HG03565 (cell line): ENCODE results near the gene CYP11A1.

Experiments
- ATAC-seq: cut with Tn5 transposase; IDR thresholded peaks from one replicate; pipeline ENCODE4 v1.9.1; 2021; ENCODE audit warnings: mild to moderate bottlenecking, moderate library complexity; ENCODE audit not compliant: unreplicated experiment

CYP11A1 gene

GRCh38 chr15:74305687-74306086 lies 61.8 kb downstream of the CYP11A1 start:
- no peak for ATAC-seq

DNA sequence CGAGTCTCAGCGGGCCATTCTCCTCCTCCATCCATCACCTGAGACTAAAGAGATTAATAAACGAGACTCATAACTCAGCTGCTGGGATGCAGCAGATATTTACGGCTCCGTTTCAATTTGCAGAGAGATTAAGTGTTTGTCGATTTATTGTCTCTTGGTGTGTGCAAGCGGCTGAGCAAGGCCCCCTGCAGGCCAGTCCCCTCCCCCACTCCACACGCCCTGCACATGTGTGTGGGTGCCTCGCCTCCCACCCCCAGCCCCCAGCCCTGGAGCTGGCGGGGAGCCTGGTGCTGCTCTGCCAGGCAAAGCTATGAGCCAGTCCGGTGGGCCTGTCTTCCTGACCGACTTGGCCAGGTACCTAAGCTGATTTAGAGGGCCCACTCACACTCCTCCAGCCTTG lies 63.0 kb downstream of the CYP11A1 start:
- no peak for ATAC-seq

- no peak for ATAC-seq
These were observed 63.6 kb downstream of the CYP11A1 start for GRCh38 chr15:74303741-74304309.

DNA sequence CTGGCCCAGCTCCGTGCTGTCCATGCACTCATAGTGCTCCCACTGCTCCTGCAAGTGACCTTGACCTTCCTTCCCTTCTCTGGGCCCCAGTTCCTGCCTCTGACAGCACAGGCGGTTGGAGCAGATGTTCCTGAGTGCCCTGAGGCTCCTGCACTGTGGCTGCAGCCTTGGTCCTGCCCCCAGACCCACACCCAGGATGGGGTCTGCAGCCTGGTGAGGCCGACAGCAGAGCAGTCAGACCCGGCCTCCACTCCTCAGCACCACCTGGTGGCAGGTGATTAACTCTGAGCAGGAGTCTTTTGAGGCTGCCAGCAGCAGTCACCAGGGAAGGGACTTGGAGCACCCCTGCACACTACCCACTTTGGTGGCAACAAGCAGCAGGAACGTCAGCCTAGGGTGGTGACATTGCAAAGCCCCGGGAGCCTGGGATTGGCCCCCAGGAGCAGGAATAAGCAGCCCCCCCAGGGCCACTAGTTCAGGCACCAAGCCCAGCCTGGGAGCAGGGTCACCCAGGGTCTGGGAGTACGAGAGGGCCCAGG lies 64.6 kb downstream of the CYP11A1 start:
- ATAC-seq: no peak

GRCh38 chr15:74301583-74302361 lies 65.7 kb downstream of the CYP11A1 start:
- ATAC-seq: no peak

GRCh38 chr15:74300057-74300795 lies 67.2 kb downstream of the CYP11A1 start:
- ATAC-seq: no peak

- ATAC-seq: no peak
These were observed 69.6 kb downstream of the CYP11A1 start for GRCh38 chr15:74297887-74298286.

DNA sequence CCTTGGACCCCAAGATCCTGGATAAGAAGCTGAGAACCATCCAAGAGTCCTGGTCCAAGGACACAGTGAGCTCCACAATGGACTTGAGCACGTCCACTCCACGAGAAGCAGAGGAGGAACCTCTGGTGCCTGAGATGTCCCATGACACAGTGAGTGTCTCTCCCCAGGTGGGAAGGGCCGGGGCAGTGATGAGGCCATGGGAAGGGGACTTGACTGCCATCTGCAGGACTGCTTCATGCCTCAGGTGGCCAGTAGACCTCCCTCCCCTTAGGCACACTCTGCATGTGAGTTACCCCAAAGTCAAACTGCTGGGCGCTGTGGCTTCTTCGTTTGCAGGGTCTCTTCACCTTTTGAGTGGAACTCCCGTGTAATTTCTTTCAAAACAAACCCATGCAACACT lies 71.6 kb downstream of the CYP11A1 start:
- ATAC-seq: no peak

- no peak for ATAC-seq
These were observed 73.4 kb downstream of the CYP11A1 start for GRCh38 chr15:74294010-74294409.

- no peak for ATAC-seq
These were observed 74.2 kb downstream of the CYP11A1 start for GRCh38 chr15:74293021-74293810.

GRCh38 chr15:74291101-74292071 lies 76.1 kb downstream of the CYP11A1 start:
- ATAC-seq: no peak

GRCh38 chr15:74290645-74291044 lies 76.8 kb downstream of the CYP11A1 start:
- no peak for ATAC-seq

DNA sequence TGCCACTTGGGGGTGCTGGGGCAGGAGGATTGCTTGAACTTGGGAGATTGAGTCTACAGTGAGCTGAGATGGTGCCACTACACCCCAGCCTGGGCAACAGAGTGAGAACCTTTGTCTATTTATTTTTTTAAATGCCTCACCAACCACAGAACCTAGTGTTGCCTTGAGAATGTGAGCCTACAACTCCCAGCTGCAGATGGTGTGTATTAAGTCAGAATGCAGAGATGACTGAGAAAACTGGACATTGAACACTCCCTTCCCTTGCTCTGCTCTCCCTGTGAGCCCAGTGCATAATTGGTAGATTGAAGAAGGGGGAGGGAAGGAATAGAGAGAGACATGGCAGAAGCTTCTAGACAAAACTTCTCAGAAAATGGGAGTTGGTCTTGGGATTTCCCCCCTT lies 77.8 kb downstream of the CYP11A1 start:
- ATAC-seq: no peak
